Right lung (tissue), 5 donors: ENCODE results near the gene ANKH. TPM values are rescaled to one million over a fixed set of nuclear protein-coding genes. Genes with fewer than 3 reads are reported as not detected.

Experiments used
- DNase-seq, 2 donors: peaks; one replicate each; pipeline ENCODE4 v3.0.0-alpha.2; 2013
- polyA plus RNA-seq, 5 donors: library from polyadenylated mRNA; unstranded; fragments of 120-200 nt; gene quantifications; one replicate each; pipeline versions ENCODE4 v1.2.1 to v1.2.3, GENCODE V29; 2013; ENCODE audit warnings: inconsistent platforms in 1 of 5, low replicate concordance in 1 of 5; ENCODE audit not compliant: insufficient read length in 5 of 5, insufficient read depth in 1 of 5

ANKH gene
- polyA plus RNA-seq, 5 donors, result 6.9 to 11.1 (median 9.3) TPM

- DNase-seq, result no peak
Measured at GRCh38 chr5:14762549-14763216, 108.9 kb downstream of the ANKH start.

GRCh38 chr5:14760548-14761002 lies 111.0 kb downstream of the ANKH start:
- DNase-seq, result no peak

- no peak for DNase-seq
Measured at GRCh38 chr5:14759744-14760547, 111.6 kb downstream of the ANKH start.

- no peak for DNase-seq
Measured at GRCh38 chr5:14757850-14758249, 113.7 kb downstream of the ANKH start.

- DNase-seq, result no peak
Measured at GRCh38 chr5:14756478-14756877, 115.1 kb downstream of the ANKH start.

GRCh38 chr5:14753947-14754346 lies 117.6 kb downstream of the ANKH start:
- DNase-seq, result no peak

GRCh38 chr5:14753292-14753691 lies 118.3 kb downstream of the ANKH start:
- DNase-seq, result no peak

GRCh38 chr5:14752497-14753071 lies 119.0 kb downstream of the ANKH start:
- DNase-seq, result no peak

GRCh38 chr5:14750712-14751111 lies 120.9 kb downstream of the ANKH start:
- DNase-seq, result no peak

- DNase-seq, result no peak
Measured at GRCh38 chr5:14749579-14750101, 121.9 kb downstream of the ANKH start.

GRCh38 chr5:14748180-14748900 lies 123.2 kb downstream of the ANKH start:
- DNase-seq, result no peak

GRCh38 chr5:14745753-14746152 lies 125.8 kb downstream of the ANKH start:
- no peak for DNase-seq

- DNase-seq, result no peak
Measured at GRCh38 chr5:14745188-14745563, 126.4 kb downstream of the ANKH start.

- DNase-seq, result no peak
Measured at GRCh38 chr5:14744296-14745187, 127.0 kb downstream of the ANKH start.

GRCh38 chr5:14743601-14744295 lies 127.8 kb downstream of the ANKH start:
- no peak for DNase-seq

GRCh38 chr5:14742498-14742897 lies 129.1 kb downstream of the ANKH start:
- no peak for DNase-seq

GRCh38 chr5:14741801-14742440 lies 129.7 kb downstream of the ANKH start:
- no peak for DNase-seq

GRCh38 chr5:14741131-14741530 lies 130.4 kb downstream of the ANKH start:
- DNase-seq, result peak in 1 of 2 donors; percentile 18

- DNase-seq, result no peak
Measured at GRCh38 chr5:14739981-14740380, 131.6 kb downstream of the ANKH start.

GRCh38 chr5:14739538-14739937 lies 132.0 kb downstream of the ANKH start:
- no peak for DNase-seq
